Activated effector memory CD4-positive, alpha-beta T cell treated with Interleukin-2 at 50 U/mL for 16 hours (primary cell): ENCODE data around the gene CROCC.

Source experiments
- DNase-seq: peaks from one replicate; pipeline ENCODE4 v3.0.0-alpha.2; 2020

Gene CROCC

GRCh38 chr1:16969651-16970050 is 47.9 kb downstream of the CROCC start:
- no peak for DNase-seq

- no peak for DNase-seq
These were observed 48.6 kb downstream of the CROCC start for GRCh38 chr1:16970132-16970910.

GRCh38 chr1:16971341-16972188 is 49.8 kb downstream of the CROCC start:
- no peak for DNase-seq

- no peak for DNase-seq
These were observed 50.6 kb downstream of the CROCC start for GRCh38 chr1:16972189-16972895.

- no peak for DNase-seq
These were observed 51.5 kb downstream of the CROCC start for GRCh38 chr1:16973215-16973614.

GRCh38 chr1:16975211-16975610 is 53.5 kb downstream of the CROCC start:
- DNase-seq, result no peak

- no peak for DNase-seq
These were observed 54.1 kb downstream of the CROCC start for GRCh38 chr1:16975838-16976237.

- DNase-seq, result no peak
These were observed 55.2 kb downstream of the CROCC start for GRCh38 chr1:16976966-16977365.

GRCh38 chr1:16977377-16977776 is 55.6 kb downstream of the CROCC start:
- no peak for DNase-seq

GRCh38 chr1:16978139-16978538 is 56.4 kb downstream of the CROCC start:
- DNase-seq, result no peak

GRCh38 chr1:16978567-16979474 is 57.1 kb downstream of the CROCC start:
- DNase-seq, result no peak

- DNase-seq, result no peak
These were observed 58.0 kb downstream of the CROCC start for GRCh38 chr1:16979475-16980327.

- DNase-seq, result no peak
These were observed 58.9 kb downstream of the CROCC start, which contains the start of gene MFAP2 for GRCh38 chr1:16980473-16981268. TSS of gene MFAP2 (minus strand) at chr1:16980620. CDS start at chr1:16978273, 2,347 bp downstream.

GRCh38 chr1:16981269-16981849 is 59.6 kb downstream of the CROCC start:
- DNase-seq, result no peak

- DNase-seq, result no peak
These were observed 61.2 kb downstream of the CROCC start for GRCh38 chr1:16982902-16983301.

GRCh38 chr1:16983649-16984048 is 61.9 kb downstream of the CROCC start:
- no peak for DNase-seq

- no peak for DNase-seq
These were observed 63.0 kb downstream of the CROCC start for GRCh38 chr1:16984717-16985116.

- no peak for DNase-seq
These were observed 64.4 kb downstream of the CROCC start for GRCh38 chr1:16986113-16986512.

GRCh38 chr1:16986560-16986959 is 64.8 kb downstream of the CROCC start:
- no peak for DNase-seq

GRCh38 chr1:16986962-16987361 is 65.2 kb downstream of the CROCC start:
- DNase-seq, result no peak
